Activated T-cell treated with anti-CD3 and anti-CD28 coated beads for 48 hours (primary cell): ENCODE data around the gene NEAT1.

Experiments
- DNase-seq: peaks from one replicate; pipeline ENCODE4 v3.0.0-alpha.2; 2020; ENCODE audit warnings: low read depth

NEAT1 gene

GRCh38 chr11:65389294-65389980, 33.2 kb upstream of the NEAT1 start:
- DNase-seq, result no peak

- no peak for DNase-seq
These were observed 32.3 kb upstream of the NEAT1 start for GRCh38 chr11:65390099-65390941.

GRCh38 chr11:65390996-65391395, 31.6 kb upstream of the NEAT1 start:
- no peak for DNase-seq

- no peak for DNase-seq
These were observed 30.3 kb upstream of the NEAT1 start for GRCh38 chr11:65392186-65392829.

GRCh38 chr11:65392899-65393298, 29.7 kb upstream of the NEAT1 start:
- no peak for DNase-seq

- no peak for DNase-seq
These were observed 29.0 kb upstream of the NEAT1 start for GRCh38 chr11:65393513-65394079.

- no peak for DNase-seq
These were observed 28.5 kb upstream of the NEAT1 start for GRCh38 chr11:65394125-65394536.

GRCh38 chr11:65395961-65396530, 26.6 kb upstream of the NEAT1 start:
- DNase-seq, result no peak

- no peak for DNase-seq
These were observed 25.5 kb upstream of the NEAT1 start for GRCh38 chr11:65396769-65397745.

- no peak for DNase-seq
These were observed 24.2 kb upstream of the NEAT1 start for GRCh38 chr11:65398362-65398910.

GRCh38 chr11:65399249-65399648, 23.3 kb upstream of the NEAT1 start:
- no peak for DNase-seq

GRCh38 chr11:65399845-65400244, 22.8 kb upstream of the NEAT1 start:
- no peak for DNase-seq

GRCh38 chr11:65400307-65401072, 22.1 kb upstream of the NEAT1 start:
- DNase-seq, result no peak

GRCh38 chr11:65401073-65401802, 21.4 kb upstream of the NEAT1 start:
- no peak for DNase-seq

- DNase-seq, result no peak
These were observed 20.8 kb upstream of the NEAT1 start for GRCh38 chr11:65401803-65402248.

- DNase-seq, result no peak
These were observed 19.8 kb upstream of the NEAT1 start for GRCh38 chr11:65402790-65403189.

- DNase-seq, result no peak
These were observed 18.9 kb upstream of the NEAT1 start for GRCh38 chr11:65403607-65404121.

- no peak for DNase-seq
These were observed 18.4 kb upstream of the NEAT1 start for GRCh38 chr11:65404210-65404609.
